Adrenal gland (tissue), 12 donors: Measurements from ENCODE around the gene PGA3. TPM values are rescaled to one million over a fixed set of nuclear protein-coding genes. Genes with fewer than 3 reads are reported as not detected.
"Not testable (repeated sequence)": the region's sequence is repeated elsewhere in the genome, so short reads cannot be mapped to it uniquely, and the experiment has no call there.

Source experiments
- DNase-seq, 7 donors: peaks; one replicate each; pipeline ENCODE4 v3.0.0-alpha.2; 2019 to 2020
- H3K27ac ChIP-seq, 5 donors: fragments of 200-600 bp; sonication (generic) in 4 of 5; 1 replicate in 3 of 5; 2 replicates in 2 of 5; pipeline versions ENCODE4 v1.5.1 to v1.8.0; 2016 to 2020; ENCODE audit warnings: mild to moderate bottlenecking in 1 of 5
- H3K27me3 ChIP-seq: fragments of 200-600 bp; 2 replicates; pipeline ENCODE4 v1.8.0; 2021
- H3K36me3 ChIP-seq, 2 donors: fragments of 200-600 bp; replicated peaks in 1 of 2; 1 replicate in 1 of 2; 2 replicates in 1 of 2; pipeline versions ENCODE4 v1.5.1 to v1.8.0; 2018 to 2022
- H3K4me1 ChIP-seq, 2 donors: fragments of 200-600 bp; replicated peaks in 1 of 2; 1 replicate in 1 of 2; 2 replicates in 1 of 2; pipeline versions ENCODE4 v1.5.1 to v1.8.0; 2018 to 2021
- H3K4me3 ChIP-seq, 4 donors: fragments of 200-600 bp; sonication (generic) in 3 of 4; one replicate each; pipeline ENCODE4 v1.5.1; 2016 to 2018
- H3K9me3 ChIP-seq, 3 donors: fragments of 200-600 bp; sonication (generic) in 1 of 3; replicated peaks in 1 of 3; 1 replicate in 2 of 3; 2 replicates in 1 of 3; pipeline versions ENCODE4 v1.5.1 to v1.8.0; 2016 to 2021
- CTCF ChIP-seq, 6 experiments: fragments of 450-650 bp in 4 of 6; fragments of 200-600 bp in 2 of 6; sonication (generic) in 1 of 6; IDR thresholded peaks; 1 replicate in 5 of 6; 2 replicates in 1 of 6; pipeline versions ENCODE4 v1.5.1 to v1.8.0; 2016 to 2021; ENCODE audit warnings: antibody characterized with exemption in 6 of 6, mild to moderate bottlenecking in 2 of 6, moderate library complexity in 1 of 6
- POLR2A ChIP-seq, 2 donors: fragments of 450-650 bp; IDR thresholded peaks; one replicate each; pipeline ENCODE4 v1.6.1; 2017; ENCODE audit warnings: antibody characterized with exemption in 2 of 2, mild to moderate bottlenecking in 2 of 2, moderate library complexity in 1 of 2
- WGBS, 4 donors: extraction: QIAGEN DNeasy Blood & Tissue Kit in 2 of 4; methylation state at CpG; one replicate each; pipeline versions ENCODE4 v1.1.5 to v1.1.7; 2013 to 2017; 5-methylcytosine and 5-hydroxymethylcytosine counted together
- intact Hi-C, 2 donors: fragments of 100-400 bp; cut with DNase I; formaldehyde crosslinking; loops; one replicate each; pipeline versions ENCODE4 v1.14.1 to v1.15.0; 2022 to 2023
- polyA plus RNA-seq, 3 donors: library from polyadenylated mRNA; stranded (reverse); fragments of 200-250 nt in 2 of 3; fragments of 350-450 nt in 1 of 3; fragmentation: Illumina TruSeq in 1 of 3; extraction: RNeasy Lipid Tissue Mini Kit (QIAGEN cat#74804) in 1 of 3; gene quantifications; one replicate each; pipeline ENCODE4 v1.2.3, GENCODE V29; 2013 to 2014
- total RNA-seq, 9 donors: library from RNA; depleted of rRNA in 4 of 9; stranded (reverse); fragments of >200 nt in 4 of 9; fragments of 120-200 nt in 1 of 9; fragmentation: NEBNext Ultra II Directional in 1 of 9; extraction: Animal tissue kit (Norgen Biotek cat#: 25700) in 1 of 9; gene quantifications; one replicate each; pipeline versions ENCODE4 v1.1.0 to v1.2.4, GENCODE V29; 2013 to 2023
- donor health status: healthy with polysubstance abuse.
- donor health status: Bipolar disorder and iron deficiency.
- donor health status: DM: yes; HTN: yes; CAD: no.
- donor health status: DM: no; HTN: no; CAD: no.
- donor health status: DM: no; HTN: no; CAD: no.
- donor health status: DM: yes; HTN: yes; CAD: no.

The PGA3 gene
- total and polyA plus RNA-seq, 12 donors: 0.11 to 4.1 (median 1.7) TPM; not detected in 4

- H3K9me3 ChIP-seq: no peaks in the 10 kb centered on the region
- no peaks in the 10 kb centered on the region for H3K4me1 ChIP-seq
- TF ChIP-seq CTCF (IDR thresholded peaks at IDR 0.05): no peak
- TF ChIP-seq POLR2A (IDR thresholded peaks at IDR 0.05): no peak
- H3K36me3 ChIP-seq: no peaks in the 10 kb centered on the region
- 76 to 91% (median 89%) methylated on average over 9 to 14 of the region's 14 CpGs for WGBS, 4 donors
- intact Hi-C loops: no loop called here
- no peak overlapping the region for H3K27ac ChIP-seq
- no peak for DNase-seq
- no peak overlapping the region for H3K4me3 ChIP-seq
- H3K27me3 ChIP-seq: no peaks in the 10 kb centered on the region
These were observed 1.8 kb upstream of the PGA3 start for GRCh38 chr11:61201476-61201875.

- DNase-seq, H3K27ac ChIP-seq, H3K36me3 ChIP-seq, H3K4me1 ChIP-seq, intact Hi-C loops, H3K9me3 ChIP-seq, H3K27me3 ChIP-seq, H3K4me3 ChIP-seq: not testable (repeated sequence)
- WGBS, 4 donors: 88% methylated on average over 3 of the region's 5 CpGs; no CpG with 5 or more reads in 3 of the 4 donors
These were observed 558 bp downstream of the PGA3 start for GRCh38 chr11:61203873-61204272.

DNA sequence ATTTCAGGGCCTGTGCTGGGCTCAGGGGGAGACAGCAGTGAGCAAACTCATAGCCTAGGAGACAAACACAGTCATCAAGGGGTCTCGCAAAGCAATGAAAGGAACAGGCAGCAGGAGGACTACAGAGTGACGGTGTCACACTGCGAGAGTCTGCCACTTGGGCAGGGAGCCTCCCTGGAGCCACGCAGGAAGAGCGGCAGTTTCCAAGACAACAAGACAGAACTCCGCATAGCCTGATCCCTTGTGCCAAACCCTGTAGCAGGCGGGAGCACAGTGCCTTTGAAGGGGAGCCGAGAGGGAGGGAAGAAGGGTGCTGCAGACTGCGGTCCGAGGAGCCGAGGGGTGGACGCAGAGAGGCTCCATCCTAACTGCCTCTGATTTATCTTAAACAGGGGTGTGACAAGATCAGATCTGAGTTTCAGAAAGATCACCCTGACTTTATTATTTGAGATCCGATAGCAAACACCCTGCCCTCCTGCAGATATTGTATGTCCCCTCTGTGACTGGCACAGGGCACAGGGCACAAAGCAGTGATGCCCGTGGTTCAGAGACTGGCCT is 1.3 kb downstream of the PGA3 start:
- WGBS, 4 donors: 65 to 78% (median 72%) methylated on average over 14 of the region's 14 CpGs
- H3K36me3 ChIP-seq, H3K27ac ChIP-seq, H3K27me3 ChIP-seq, intact Hi-C loops, H3K4me3 ChIP-seq, DNase-seq, H3K9me3 ChIP-seq, H3K4me1 ChIP-seq: not testable (repeated sequence)

DNA sequence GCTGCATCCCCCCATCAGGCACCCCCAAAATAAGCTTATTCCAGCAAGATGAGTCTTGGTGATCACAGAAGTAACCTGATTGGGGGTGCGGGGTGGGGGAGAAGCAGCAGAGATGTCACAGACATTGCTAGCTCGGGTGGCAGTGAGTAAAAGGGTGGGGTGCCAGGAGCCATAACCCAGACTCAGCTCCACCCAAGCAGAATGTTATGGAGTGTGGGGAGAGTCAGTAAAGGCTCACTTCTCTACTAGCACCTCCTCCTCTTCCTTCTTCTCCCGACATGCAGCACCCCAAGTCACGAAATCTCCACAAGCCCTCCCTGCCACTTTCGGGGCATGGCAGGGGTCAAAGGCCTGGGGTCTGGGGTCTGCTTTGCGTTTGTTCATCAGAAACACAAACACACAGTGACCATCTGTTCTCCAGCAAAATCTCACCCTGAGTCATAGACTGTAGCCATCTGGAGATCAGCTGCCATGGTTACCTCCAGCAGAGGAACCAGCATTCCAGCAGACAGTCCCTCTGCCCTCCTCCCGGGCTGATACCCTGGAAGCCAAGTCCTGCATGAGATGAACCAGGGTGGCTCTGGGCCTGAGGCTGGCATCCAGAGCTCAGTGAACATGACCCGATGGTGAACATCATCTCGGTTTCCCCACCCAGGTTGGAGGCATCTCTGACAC is 4.5 kb downstream of the PGA3 start:
- DNase-seq, H3K4me1 ChIP-seq, intact Hi-C loops, H3K27me3 ChIP-seq, H3K9me3 ChIP-seq, H3K36me3 ChIP-seq, H3K27ac ChIP-seq, H3K4me3 ChIP-seq: not testable (repeated sequence)
- WGBS, 4 donors: no CpG with 5 or more reads among the region's 9 CpGs

GRCh38 chr11:61210629-61211028 is 7.3 kb downstream of the PGA3 start:
- WGBS, 4 donors: no CpG with 5 or more reads among the region's 6 CpGs
- H3K9me3 ChIP-seq, H3K27me3 ChIP-seq, H3K4me1 ChIP-seq, H3K4me3 ChIP-seq, DNase-seq, H3K27ac ChIP-seq, intact Hi-C loops, H3K36me3 ChIP-seq: not testable (repeated sequence)

GRCh38 chr11:61211327-61211952 is 8.1 kb downstream of the PGA3 start:
- H3K27ac ChIP-seq, DNase-seq, H3K27me3 ChIP-seq, H3K4me1 ChIP-seq, intact Hi-C loops, H3K4me3 ChIP-seq, H3K9me3 ChIP-seq, H3K36me3 ChIP-seq: not testable (repeated sequence)
- 63 to 82% (median 69%) methylated on average over 7 to 8 of the region's 10 CpGs for WGBS, 4 donors

DNA sequence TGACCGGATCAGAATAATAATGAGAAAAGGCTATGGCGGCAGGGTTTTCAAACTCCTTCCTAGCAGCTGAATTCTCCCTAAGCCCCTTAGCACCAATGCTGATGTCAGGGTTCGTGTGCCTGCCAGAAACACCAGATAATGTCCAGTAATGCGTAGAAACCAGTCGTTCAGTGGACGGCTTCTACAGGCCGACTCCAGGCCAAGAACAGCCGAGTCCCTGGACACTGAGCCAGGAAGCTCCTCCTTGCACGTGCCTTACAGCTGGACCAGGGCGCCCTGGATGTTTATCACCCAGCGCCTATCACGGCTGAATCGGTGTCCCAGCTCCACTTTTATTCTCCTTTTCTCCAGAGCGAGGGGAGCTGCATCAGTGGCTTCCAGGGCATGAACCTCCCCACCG is 8.9 kb downstream of the PGA3 start:
- H3K36me3 ChIP-seq, H3K4me3 ChIP-seq, H3K9me3 ChIP-seq, H3K27ac ChIP-seq, DNase-seq, H3K4me1 ChIP-seq, H3K27me3 ChIP-seq, intact Hi-C loops: not testable (repeated sequence)
- WGBS, 4 donors: no CpG with 5 or more reads among the region's 15 CpGs

DNA sequence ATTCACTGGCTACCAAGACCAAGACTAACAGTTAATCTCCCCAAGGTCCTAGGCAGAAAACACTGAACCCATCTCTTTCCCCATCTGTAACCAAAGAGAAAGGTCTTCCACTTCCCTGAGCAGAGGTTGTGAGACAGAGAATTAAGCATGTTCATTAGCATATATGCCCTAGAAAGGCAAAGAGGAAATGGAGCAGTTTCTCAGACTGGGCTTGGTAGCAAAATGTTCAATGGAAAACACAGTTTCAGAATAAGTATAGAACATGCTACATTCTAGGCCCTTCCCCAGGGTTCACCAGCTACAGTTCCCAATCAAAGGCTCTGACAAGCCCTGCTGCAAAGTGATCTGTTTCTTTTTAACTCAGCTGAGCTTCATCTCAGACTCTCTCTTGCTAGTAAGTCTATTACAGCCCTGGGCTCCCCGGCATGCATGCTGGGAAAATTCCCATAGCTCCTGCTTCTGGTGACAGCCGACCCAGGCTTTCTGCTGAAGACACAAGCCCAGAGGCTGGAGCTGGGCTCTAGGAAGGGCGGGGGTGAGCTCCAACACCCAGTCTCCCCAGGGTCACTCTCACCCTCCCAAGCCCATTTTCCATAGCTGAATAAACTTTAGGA is 10.5 kb downstream of the PGA3 start:
- H3K36me3 ChIP-seq, H3K27ac ChIP-seq, DNase-seq, H3K9me3 ChIP-seq, H3K4me3 ChIP-seq, intact Hi-C loops, H3K4me1 ChIP-seq, H3K27me3 ChIP-seq: not testable (repeated sequence)
- WGBS, 4 donors: no CpG with 5 or more reads among the region's 3 CpGs

- H3K9me3 ChIP-seq, intact Hi-C loops, H3K4me3 ChIP-seq, DNase-seq, H3K4me1 ChIP-seq, H3K36me3 ChIP-seq, H3K27me3 ChIP-seq, H3K27ac ChIP-seq: not testable (repeated sequence)
- no CpG with 5 or more reads among the region's 4 CpGs for whole genome bisulfite sequencing, 4 donors
These were observed 15.0 kb downstream of the PGA3 start for GRCh38 chr11:61218306-61218705.

DNA sequence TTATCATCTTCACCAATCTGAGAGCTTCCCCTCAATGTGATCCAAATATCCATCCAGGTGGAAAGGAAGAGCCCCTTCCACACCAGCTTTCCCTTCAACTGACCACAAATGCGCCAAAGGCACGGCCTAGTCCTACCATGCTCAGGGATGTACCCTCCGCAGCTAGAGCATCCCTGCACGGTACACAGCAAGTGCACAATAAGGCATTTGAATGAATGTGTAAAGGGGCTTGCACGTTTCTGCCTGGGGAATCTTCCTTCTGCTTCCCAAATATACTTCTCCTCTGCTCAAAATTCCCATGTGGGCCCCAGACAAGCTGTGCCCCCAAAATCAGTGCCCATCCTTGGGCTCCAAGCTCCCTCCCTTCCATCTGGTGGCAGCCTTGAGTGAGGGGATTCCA is 15.7 kb downstream of the PGA3 start:
- H3K9me3 ChIP-seq, H3K36me3 ChIP-seq, H3K27ac ChIP-seq, H3K4me3 ChIP-seq, H3K27me3 ChIP-seq, intact Hi-C loops, H3K4me1 ChIP-seq: not testable (repeated sequence)
- 79 to 91% (median 85%) methylated on average over 4 to 5 of the region's 5 CpGs for WGBS, 4 donors
- DNase-seq: peak in 1 of 7 donors; percentile 43
